Activated CD4-positive, alpha-beta T cell treated with anti-CD3 and anti-CD28 coated beads for 4 hours (primary cell): ENCODE data around the gene TTLL9.
A peak's percentile ranks its signal among the peaks of the same experiment; 100 is the strongest.

Experiments
- DNase-seq, 2 donors: peaks; one replicate each; pipeline ENCODE4 v3.0.0-alpha.2; 2020

The TTLL9 gene

GRCh38 chr20:31859266-31859997 is 11.0 kb upstream of the TTLL9 start:
- no peak for DNase-seq

DNA sequence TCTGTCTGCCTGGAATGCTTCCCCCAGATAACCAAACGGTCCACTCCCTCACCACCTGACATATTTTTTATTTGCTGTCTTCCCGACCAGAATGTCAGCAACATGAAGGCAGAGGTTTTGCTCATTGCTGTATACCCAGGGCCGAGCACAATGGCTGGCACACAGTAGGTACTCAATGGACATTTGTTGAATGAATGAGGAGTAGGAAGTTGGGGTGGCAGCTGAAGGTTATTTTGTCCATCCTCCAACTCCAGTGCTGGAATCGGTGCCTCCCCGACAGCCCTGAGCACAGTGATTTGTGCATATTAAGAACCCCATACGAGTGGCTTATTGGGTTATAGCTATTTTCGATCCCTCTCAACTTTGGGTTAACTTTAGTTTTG is 10.4 kb upstream of the TTLL9 start:
- no peak for DNase-seq

DNA sequence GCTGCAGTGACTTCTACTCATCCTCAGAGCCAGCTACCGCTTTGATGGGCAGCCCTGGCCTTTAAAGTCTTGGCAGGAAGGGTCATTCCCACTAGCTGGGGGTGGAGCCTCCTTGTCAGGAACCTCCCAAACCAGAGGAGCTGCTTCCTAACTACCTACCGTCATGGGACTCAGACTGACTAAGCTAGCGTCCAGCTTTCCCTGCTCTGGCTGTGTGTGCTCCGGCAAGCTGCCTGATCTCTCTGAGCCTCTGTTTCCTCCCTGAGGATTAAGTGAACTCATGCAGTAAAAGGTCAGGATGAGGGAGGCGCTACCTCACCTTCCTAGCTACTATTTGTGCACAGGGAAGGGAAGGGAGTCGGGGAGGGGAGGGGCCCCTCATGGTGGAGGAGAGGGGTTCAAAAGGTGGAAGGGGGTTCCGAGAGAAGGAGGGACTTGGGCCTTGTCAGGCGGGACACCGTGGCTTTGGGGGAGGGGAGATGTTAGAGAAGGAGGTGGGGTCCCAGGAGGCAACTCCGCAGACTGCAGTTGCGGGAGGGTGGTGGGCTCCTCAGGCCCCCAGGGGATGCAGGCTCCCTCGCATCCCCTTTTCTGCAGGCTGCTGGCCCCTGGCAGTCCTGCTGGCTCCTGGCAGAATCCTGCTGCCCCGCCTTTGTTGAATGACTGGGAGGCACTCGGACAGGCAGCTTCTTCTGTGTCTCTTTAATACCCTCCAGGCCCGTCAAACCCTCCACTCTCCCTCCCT is 9.9 kb upstream of the TTLL9 start:
- DNase-seq: no peak

DNA sequence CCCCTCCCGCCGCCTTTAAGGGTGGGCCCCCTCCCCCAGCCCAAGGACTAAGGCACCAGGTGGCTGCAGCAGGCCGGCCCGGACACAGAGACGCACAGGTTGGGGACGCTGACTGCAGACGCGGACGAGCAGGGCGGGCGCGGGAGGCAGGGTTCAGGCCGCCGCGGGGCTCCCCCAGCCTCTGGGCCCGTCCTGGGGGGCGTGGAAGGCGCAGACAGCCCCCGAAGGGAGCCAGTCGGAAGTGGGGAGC is 9.4 kb upstream of the TTLL9 start:
- DNase-seq: no peak

GRCh38 chr20:31861385-31862156 is 8.9 kb upstream of the TTLL9 start:
- peak; percentile 52 to 64 for DNase-seq

DNA sequence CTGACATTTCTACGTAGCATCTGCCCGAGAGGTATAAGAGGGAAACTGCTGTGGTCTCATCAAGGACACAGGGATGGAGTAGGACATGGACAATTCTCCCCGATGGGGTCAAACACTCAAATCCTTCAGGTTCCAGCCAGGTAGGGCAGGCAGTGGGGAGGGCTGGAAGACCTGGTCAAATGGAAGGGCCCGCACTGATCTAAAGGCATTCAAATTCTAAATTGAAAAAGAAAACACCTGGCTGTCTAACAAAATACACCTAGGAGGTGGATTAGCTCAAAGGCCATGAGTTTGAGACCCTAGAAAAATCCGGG is 8.3 kb upstream of the TTLL9 start:
- no peak for DNase-seq

DNA sequence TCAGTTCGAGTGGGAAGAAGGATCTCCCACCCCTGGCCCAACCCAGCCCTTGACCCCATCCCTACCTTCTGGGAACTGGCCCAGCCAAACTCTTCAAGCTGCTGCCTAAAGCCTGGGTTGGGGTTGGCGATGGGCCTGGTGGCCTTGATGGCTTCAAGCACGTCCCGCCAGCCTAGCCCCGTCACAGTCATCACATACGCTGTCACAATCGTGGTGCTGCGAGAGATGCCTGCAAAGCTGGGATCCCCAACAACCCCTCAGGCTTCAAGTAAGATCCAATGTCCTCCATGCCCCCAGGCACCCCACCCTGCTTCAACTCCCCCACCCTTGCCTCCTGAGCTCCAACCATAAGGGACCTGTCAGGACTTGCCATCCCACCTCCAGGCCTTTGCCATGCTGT is 7.9 kb upstream of the TTLL9 start:
- DNase-seq: no peak

DNA sequence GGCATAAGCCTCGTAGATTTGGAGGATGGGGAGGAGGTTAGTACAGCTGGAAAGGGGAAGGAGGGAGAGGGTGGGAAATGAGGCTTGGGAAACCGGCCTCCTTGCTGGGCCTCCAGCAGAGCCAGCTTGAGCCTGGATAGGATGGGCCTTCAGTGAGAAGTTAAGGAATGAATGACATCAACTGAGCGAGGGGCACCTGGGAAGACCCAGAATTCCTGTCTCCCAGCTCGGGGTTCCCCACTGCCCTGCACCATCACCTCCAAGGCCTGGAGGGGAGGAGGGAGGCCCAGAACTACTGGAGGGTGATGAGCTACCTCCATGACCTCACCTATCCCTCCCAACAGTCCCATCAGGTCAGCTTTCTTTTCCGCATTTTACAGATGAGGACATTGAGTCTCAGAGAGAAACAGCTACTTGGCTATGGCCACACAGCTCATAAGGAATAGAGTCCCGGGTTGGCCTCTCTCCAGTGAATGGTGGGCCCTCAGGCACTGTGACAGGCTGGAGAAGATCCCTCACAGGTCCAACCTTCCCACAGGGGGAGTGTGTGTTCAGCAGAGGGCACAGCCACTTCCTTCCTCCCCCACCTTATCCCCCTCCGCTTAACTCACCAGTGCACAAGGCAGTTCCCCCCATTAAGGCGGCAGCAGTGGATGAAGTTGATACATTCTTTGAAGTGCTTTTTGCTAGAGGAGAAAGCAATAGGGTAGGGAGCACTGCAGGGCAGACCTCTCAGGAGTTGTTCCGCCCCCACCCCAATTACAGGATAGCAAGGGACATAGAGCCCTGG is 6.9 kb upstream of the TTLL9 start:
- no peak for DNase-seq

- no peak for DNase-seq
These were observed 5.7 kb upstream of the TTLL9 start for GRCh38 chr20:31864521-31865400.

DNA sequence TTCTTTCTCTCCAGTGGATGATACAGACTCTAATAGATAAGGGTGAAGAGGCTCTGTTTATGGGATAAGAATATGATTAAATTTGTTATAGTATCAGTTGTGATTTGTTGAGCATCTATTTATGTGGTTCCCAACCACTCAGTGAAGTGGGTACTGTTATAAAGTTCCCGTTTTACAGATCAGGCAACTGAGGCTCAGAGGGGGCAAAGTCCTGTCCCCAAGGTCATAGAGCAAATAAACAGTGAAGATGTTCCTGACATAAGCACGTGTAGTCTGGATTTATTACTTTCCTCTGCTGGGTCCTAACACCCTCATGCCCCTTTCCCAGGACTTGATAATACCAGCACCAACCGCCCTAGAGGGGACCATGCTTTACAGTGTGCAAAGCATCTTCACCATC is 4.2 kb upstream of the TTLL9 start:
- DNase-seq: no peak

GRCh38 chr20:31868853-31869672 is 1.4 kb upstream of the TTLL9 start:
- DNase-seq: no peak

GRCh38 chr20:31869673-31869941 is 827 bp upstream of the TTLL9 start:
- no peak for DNase-seq

- no peak for DNase-seq
These were observed 538 bp downstream of the TTLL9 start for GRCh38 chr20:31870726-31871617.

GRCh38 chr20:31871618-31871954 is 1.2 kb downstream of the TTLL9 start:
- DNase-seq: no peak

- DNase-seq: no peak
These were observed 2.0 kb downstream of the TTLL9 start for GRCh38 chr20:31872406-31872805.

- DNase-seq: no peak
These were observed 5.2 kb downstream of the TTLL9 start for GRCh38 chr20:31875671-31876070.

GRCh38 chr20:31877684-31878083 is 7.2 kb downstream of the TTLL9 start:
- no peak for DNase-seq

DNA sequence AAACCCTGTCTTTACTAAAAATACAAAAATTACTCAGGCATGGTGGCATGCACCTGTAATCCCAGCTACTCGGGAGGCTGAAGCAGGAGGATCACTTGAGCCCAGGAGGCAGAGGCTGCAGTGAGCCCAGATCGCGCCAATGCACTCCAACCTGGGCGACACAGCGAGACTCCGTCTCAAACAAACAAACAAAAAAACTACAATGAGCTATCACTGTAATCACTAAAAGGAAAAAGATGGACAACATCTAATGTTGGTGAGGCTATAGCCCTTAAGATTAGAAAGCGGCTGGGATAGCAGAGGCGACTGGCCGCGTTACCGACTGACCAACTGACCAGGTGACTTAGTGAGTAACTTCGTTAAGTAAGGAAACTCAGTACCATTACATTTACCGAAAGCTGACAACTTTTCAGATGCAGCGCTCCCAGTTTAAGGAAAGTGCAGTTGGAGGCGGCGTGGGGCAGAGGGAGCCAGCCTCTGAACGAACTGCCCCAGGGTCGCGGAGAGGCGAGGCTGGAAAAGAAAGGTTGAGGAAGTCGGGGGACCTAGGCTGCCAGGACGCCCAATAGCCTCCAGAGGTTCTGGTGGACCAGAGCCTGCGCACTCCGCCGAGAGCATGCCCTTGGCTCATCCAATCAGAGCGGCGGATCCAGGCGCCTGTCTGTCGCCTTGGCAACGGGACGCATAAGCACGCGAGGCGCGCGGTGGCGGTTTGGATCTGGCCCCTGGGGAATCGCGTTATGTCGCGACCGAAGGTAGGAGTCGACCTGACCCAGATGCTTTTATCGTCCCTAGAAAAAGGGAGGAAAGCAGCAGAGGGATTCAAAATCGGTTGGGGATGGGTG is 8.9 kb downstream of the TTLL9 start:
- DNase-seq: peak; percentile 67 to 73

DNA sequence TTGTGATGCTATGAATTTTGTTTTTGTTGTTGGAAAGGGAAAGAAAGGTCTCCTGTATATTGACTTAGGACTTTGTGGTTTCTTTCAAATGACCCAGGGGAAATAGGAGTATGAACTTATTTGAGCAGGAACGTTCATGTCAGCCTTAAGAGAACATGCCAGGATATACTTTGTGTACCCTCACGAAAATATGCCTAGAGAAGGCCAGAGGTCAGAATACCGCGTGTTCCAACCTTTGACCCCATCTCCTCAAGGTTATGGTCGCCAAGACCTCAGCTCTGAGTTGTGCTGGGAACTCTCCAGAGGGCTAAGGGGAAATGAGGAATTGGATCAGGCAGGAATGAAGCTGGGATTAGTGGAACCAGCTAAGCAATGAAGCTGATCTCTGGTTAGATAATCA is 11.5 kb downstream of the TTLL9 start:
- DNase-seq: no peak

- DNase-seq: no peak
These were observed 13.4 kb downstream of the TTLL9 start for GRCh38 chr20:31883829-31884228.
